ENCODE data around the gene SYNGR3.

- TF ChIP-seq SUZ12 (IDR thresholded peaks at IDR 0.05) (no peak), TARDBP (IDR thresholded peaks at IDR 0.05) (no peak), HDGF (IDR thresholded peaks at IDR 0.05; ENCODE audit: borderline replicate concordance) (no peak), SP1 (IDR thresholded peaks at IDR 0.05) (no peak), ARNT (IDR thresholded peaks at IDR 0.05) (no peak), BHLHE40 (IDR thresholded peaks at IDR 0.05; ENCODE audit: borderline replicate concordance) (no peak)
These were observed 17.5 kb downstream of the SYNGR3 start for GRCh38 chr16:2007081-2007836.

Measured in HEK293T (cell line).